Testis (tissue), 3 donors: Measurements from ENCODE around the gene FBXL15. TPM values are rescaled to one million over a fixed set of nuclear protein-coding genes. Genes with fewer than 3 reads are reported as not detected.

ENCODE experiments used
- DNase-seq: peaks from one replicate; pipeline ENCODE4 v3.0.0-alpha.2; 2019
- H3K27ac ChIP-seq, 2 donors: fragments of 200-600 bp; sonication (generic); one replicate each; pipeline ENCODE4 v1.5.1; 2019
- H3K27me3 ChIP-seq: fragments of 200-600 bp; sonication (generic); one replicate; pipeline ENCODE4 v1.5.1; 2019
- H3K36me3 ChIP-seq: fragments of 200-600 bp; sonication (generic); one replicate; pipeline ENCODE4 v1.5.1; 2017; ENCODE audit warnings: low read depth; ENCODE audit errors: missing control alignments
- H3K4me1 ChIP-seq: fragments of 200-600 bp; sonication (generic); one replicate; pipeline ENCODE4 v1.5.1; 2019
- H3K4me3 ChIP-seq, 2 donors: fragments of 200-600 bp; sonication (generic); one replicate each; pipeline ENCODE4 v1.5.1; 2017 to 2019
- H3K9me3 ChIP-seq: fragments of 200-600 bp; sonication (generic); one replicate; pipeline ENCODE4 v1.5.1; 2017
- CTCF ChIP-seq, 3 experiments: fragments of 450-650 bp in 2 of 3; fragments of 200-600 bp in 1 of 3; sonication (generic) in 1 of 3; IDR thresholded peaks; one replicate each; pipeline ENCODE4 v1.5.1; 2016 to 2019; ENCODE audit warnings: antibody characterized with exemption in 3 of 3, mild to moderate bottlenecking in 2 of 3, moderate library complexity in 1 of 3
- POLR2A ChIP-seq: fragments of 450-650 bp; IDR thresholded peaks from one replicate; pipeline ENCODE4 v1.6.1; 2017; ENCODE audit warnings: antibody characterized with exemption, mild to moderate bottlenecking, moderate library complexity
- WGBS, 2 donors: methylation state at CpG; one replicate each; pipeline ENCODE4 v1.1.5; 2018; 5-methylcytosine and 5-hydroxymethylcytosine counted together
- intact Hi-C: fragments of 100-400 bp; cut with DNase I; formaldehyde crosslinking; loops from one replicate; pipeline ENCODE4 v1.15.1; 2023; ENCODE audit warnings: low total_unique reads
- polyA plus RNA-seq: library from polyadenylated mRNA; stranded (reverse); fragments of 350-450 nt; fragmentation: Illumina TruSeq; extraction: RNeasy Lipid Tissue Mini Kit (QIAGEN cat#74804); gene quantifications from one replicate; pipeline ENCODE4 v1.2.3, GENCODE V29; 2014; ENCODE audit warnings: low read depth, low replicate concordance; ENCODE audit not compliant: insufficient read depth
- total RNA-seq, 2 donors: library from RNA; depleted of rRNA; stranded (reverse); fragments of >200 nt; gene quantifications; one replicate each; pipeline ENCODE4 v1.2.3, GENCODE V29; 2016

The FBXL15 gene
- total and polyA plus RNA-seq, 3 donors from 2014 or later: 9.2 to 32.2 (median 28.9) TPM

GRCh38 chr10:102455893-102456471 lies 35.3 kb downstream of the FBXL15 start:
- no peaks in the 10 kb centered on the region for H3K9me3 ChIP-seq
- peaks cover 7% of the 10 kb centered on the region for H3K4me1 ChIP-seq
- H3K27me3 ChIP-seq: no peaks in the 10 kb centered on the region
- intact Hi-C loops: no loop called here
- DNase-seq: no peak
- WGBS, 2 donors: 89 to 94% methylated on average over 7 of the region's 7 CpGs
- H3K4me3 ChIP-seq: no peak overlapping the region
- no peaks in the 10 kb centered on the region for H3K36me3 ChIP-seq
- H3K27ac ChIP-seq: no peak overlapping the region
- TF ChIP-seq POLR2A (no peak), CTCF (IDR thresholded peaks at IDR 0.05) (no peak)

- H3K9me3 ChIP-seq: no peaks in the 10 kb centered on the region
- no peak for DNase-seq
- H3K36me3 ChIP-seq: no peaks in the 10 kb centered on the region
- H3K4me1 ChIP-seq: peaks cover 8% of the 10 kb centered on the region
- no peaks in the 10 kb centered on the region for H3K27me3 ChIP-seq
- H3K27ac ChIP-seq: no peak overlapping the region
- no peak overlapping the region for H3K4me3 ChIP-seq
- intact Hi-C loops: no loop called here
- TF ChIP-seq POLR2A (no peak), CTCF (IDR thresholded peaks at IDR 0.05) (no peak)
- WGBS, 2 donors: 79 to 86% methylated on average over 9 of the region's 9 CpGs
Measured at GRCh38 chr10:102457591-102458150, 37.0 kb downstream of the FBXL15 start.

- H3K36me3 ChIP-seq: no peaks in the 10 kb centered on the region
- WGBS, 2 donors: 79 to 86% methylated on average over 4 of the region's 4 CpGs
- H3K4me1 ChIP-seq: peaks cover 12% of the 10 kb centered on the region
- intact Hi-C loops: no loop called here
- no peak overlapping the region for H3K27ac ChIP-seq
- no peak overlapping the region for H3K4me3 ChIP-seq
- TF ChIP-seq CTCF (IDR thresholded peaks at IDR 0.05): no peak
- no peak for TF ChIP-seq POLR2A
- DNase-seq: no peak
- H3K27me3 ChIP-seq: no peaks in the 10 kb centered on the region
- no peaks in the 10 kb centered on the region for H3K9me3 ChIP-seq
Measured at GRCh38 chr10:102458656-102459055, 38.0 kb downstream of the FBXL15 start.

GRCh38 chr10:102460836-102461186 lies 40.2 kb downstream of the FBXL15 start:
- Histone ChIP-seq H3K27ac (no peak overlapping the region), H3K4me3 (peak overlapping the region; percentile 56 to 62), H3K27me3 (no peaks in the 10 kb centered on the region), H3K4me1 (peaks cover 12% of the 10 kb centered on the region), H3K9me3 (no peaks in the 10 kb centered on the region), H3K36me3 (no peaks in the 10 kb centered on the region)
- no peak for DNase-seq
- intact Hi-C loops: no loop called here
- WGBS, 2 donors: 19% methylated on average over 8 of the region's 8 CpGs
- TF ChIP-seq POLR2A (no peak), CTCF (IDR thresholded peaks at IDR 0.05) (no peak)
